22Rv1 (cell line): ENCODE measurements around the gene SNRNP70.

Source experiments
- H3K27ac ChIP-seq: fragments of 450-650 bp; 2 replicates; pipeline ENCODE4 v1.5.1; 2017
- CTCF ChIP-seq: fragments of 450-650 bp; IDR thresholded peaks from 2 replicates; pipeline ENCODE4 v1.5.1; 2017; ENCODE audit warnings: mild to moderate bottlenecking
- ZFX ChIP-seq: fragments of 450-650 bp; IDR thresholded peaks from 2 replicates; pipeline ENCODE4 v1.6.1; 2017; ENCODE audit warnings: antibody characterized with exemption, borderline replicate concordance

Gene SNRNP70

GRCh38 chr19:49101160-49101559 lies 15.9 kb downstream of the SNRNP70 start:
- H3K27ac ChIP-seq, result no peak overlapping the region
- TF ChIP-seq ZFX (no peak), CTCF (no peak)

GRCh38 chr19:49102303-49102702 lies 17.1 kb downstream of the SNRNP70 start:
- H3K27ac ChIP-seq, result peak overlapping the region; percentile 18; the same call in 1 of the 2 replicates
- TF ChIP-seq ZFX (no peak), CTCF (no peak)

GRCh38 chr19:49103331-49104085 lies 18.3 kb downstream of the SNRNP70 start:
- no peak overlapping the region; the same call in 1 of the 2 replicates for H3K27ac ChIP-seq
- TF ChIP-seq ZFX (no peak), CTCF (no peak)

GRCh38 chr19:49104229-49104864 lies 19.1 kb downstream of the SNRNP70 start:
- peak overlapping the region; percentile 52; the same call in 1 of the 2 replicates for H3K27ac ChIP-seq
- TF ChIP-seq ZFX (no peak), CTCF (no peak)

- H3K27ac ChIP-seq, result peak overlapping the region; percentile 52
- TF ChIP-seq ZFX (no peak), CTCF (peak; percentile 92)
These were observed 21.4 kb downstream of the SNRNP70 start for GRCh38 chr19:49106648-49107135.

GRCh38 chr19:49107625-49108459 lies 22.6 kb downstream of the SNRNP70 start:
- peak overlapping the region; percentile 52 for H3K27ac ChIP-seq
- TF ChIP-seq ZFX (no peak), CTCF (no peak)
